GM23248 (cell line): ENCODE data around the gene SMURF2.

ENCODE experiments used
- EZH2 ChIP-seq: fragments of 200-600 bp; sonication (generic); IDR thresholded peaks from 2 replicates; pipeline ENCODE4 v1.6.1; 2018; ENCODE audit warnings: antibody characterized with exemption, mild to moderate bottlenecking; ENCODE audit not compliant: insufficient read depth, poor library complexity, severe bottlenecking
- EZH2phosphoT487 ChIP-seq: fragments of 200-600 bp; sonication (generic); IDR thresholded peaks from 2 replicates; pipeline ENCODE4 v1.6.1; 2018; ENCODE audit warnings: antibody characterized with exemption, moderate library complexity, mild to moderate bottlenecking, low read depth; ENCODE audit not compliant: insufficient read depth

DNA sequence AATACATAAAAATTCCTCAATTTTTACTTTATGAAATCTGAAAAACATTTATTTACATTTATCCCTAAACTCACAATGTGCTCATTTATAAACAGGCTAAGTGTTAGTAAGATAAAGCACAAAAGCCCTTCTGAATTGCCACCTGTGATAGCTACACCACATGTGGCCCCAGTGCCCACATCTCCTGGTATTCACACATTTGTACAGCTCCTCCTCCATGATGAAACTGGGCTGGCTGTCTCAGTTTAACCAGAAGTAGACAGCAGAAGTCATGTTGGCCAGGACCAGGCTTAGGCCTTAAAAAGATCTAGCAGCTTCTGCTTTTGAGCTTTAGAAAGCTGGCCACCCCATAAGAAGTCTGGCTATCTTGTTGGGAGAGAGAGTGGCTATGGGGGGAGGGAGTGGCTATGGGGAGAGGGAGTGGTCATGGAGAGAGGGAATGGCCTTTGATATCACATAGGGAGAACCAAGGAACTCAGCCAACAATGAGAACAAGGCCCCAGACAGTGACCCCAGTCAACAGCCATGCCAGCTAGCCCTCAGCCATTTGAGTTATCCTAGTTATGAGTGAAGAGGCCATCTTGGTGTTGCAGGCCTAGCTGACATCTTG, 108.0 kb downstream of the SMURF2 start:
- TF ChIP-seq EZH2 (no peak), EZH2phosphoT487 (no peak)
